H1 (cell line): ENCODE results near the gene ASTN2. TPM values are rescaled to one million over a fixed set of nuclear protein-coding genes. Genes with fewer than 3 reads are reported as not detected.

Experiments used
- CTCF ChIA-PET: fragments of 300-600 bp; sonication (Branson Sonifier 250); formaldehyde crosslinking; loops from one replicate; lab custom pipeline; 2021; ENCODE audit not compliant: partially characterized antibody; lab: Charles Lee
- POLR2A ChIA-PET: fragments of 300-600 bp; sonication (Branson Sonifier 250); formaldehyde crosslinking; loops from one replicate; lab custom pipeline; 2021; ENCODE audit warnings: inconsistent platforms; ENCODE audit not compliant: partially characterized antibody; lab: Charles Lee
- DNase-seq, 2 experiments: peaks; one replicate each; pipeline versions ENCODE4 v3.0.0 to v3.0.0-alpha.2; 2010 to 2022; ENCODE audit warnings: low spot score in 2 of 2, low read depth in 1 of 2, mixed read lengths in 1 of 2
- FAIRE-seq: peaks from 2 replicates; lab custom pipeline; 2011; peaks lifted over from hg19 to GRCh38; lab: Jason Lieb, UNC
- H2AFZ ChIP-seq: 2 replicates; pipeline ENCODE4 v1.8.1; 2012; ENCODE audit warnings: low read length, inconsistent platforms
- H2AK5ac ChIP-seq: 2 replicates; pipeline ENCODE4 v1.6.1; 2013; ENCODE audit warnings: low read depth, low read length
- H2BK120ac ChIP-seq: replicated peaks from 2 replicates; pipeline ENCODE3; 2013; ENCODE audit warnings: low read depth, low read length, inconsistent platforms
- H2BK12ac ChIP-seq: 2 replicates; pipeline ENCODE4 v1.6.1; 2013; ENCODE audit warnings: low read depth, low read length
- H2BK15ac ChIP-seq: 2 replicates; pipeline ENCODE4 v1.6.1; 2013; ENCODE audit warnings: low read length
- H2BK20ac ChIP-seq: 2 replicates; pipeline ENCODE4 v1.6.1; 2013; ENCODE audit warnings: low read length
- H2BK5ac ChIP-seq: 2 replicates; pipeline ENCODE4 v1.6.1; 2013; ENCODE audit warnings: low read depth, low read length
- H3K14ac ChIP-seq: 2 replicates; pipeline ENCODE4 v1.6.1; 2013; ENCODE audit warnings: inconsistent platforms; ENCODE audit not compliant: insufficient read length
- H3K18ac ChIP-seq: 2 replicates; pipeline ENCODE4 v1.6.1; 2013; ENCODE audit warnings: low read length; ENCODE audit errors: extremely low read depth
- H3K23ac ChIP-seq: 2 replicates; pipeline ENCODE4 v1.6.1; 2013; ENCODE audit warnings: inconsistent platforms; ENCODE audit not compliant: insufficient read length
- H3K23me2 ChIP-seq: 2 replicates; pipeline ENCODE4 v1.6.1; 2013; ENCODE audit warnings: low read depth, low read length
- H3K27ac ChIP-seq: 2 replicates; pipeline ENCODE4 v1.6.1; 2011; ENCODE audit warnings: low read depth, low read length, inconsistent platforms
- H3K27me3 ChIP-seq, 4 experiments: replicated peaks in 1 of 4; 1 replicate in 1 of 4; 2 replicates in 3 of 4; pipeline versions ENCODE4 v1.6.1 to v1.8.1; 2011 to 2013; ENCODE audit warnings: low read length in 3 of 4, mild to moderate bottlenecking in 3 of 4, inconsistent platforms in 2 of 4, mixed read lengths in 2 of 4, moderate library complexity in 1 of 4; ENCODE audit not compliant: control insufficient read depth in 3 of 4, insufficient read depth in 3 of 4; ENCODE audit errors: extremely low read depth in 1 of 4
- H3K36me3 ChIP-seq, 4 experiments: 2 replicates each; pipeline versions ENCODE4 v1.6.1 to v1.8.1; 2011 to 2013; ENCODE audit warnings: mild to moderate bottlenecking in 4 of 4, low read length in 3 of 4, moderate library complexity in 2 of 4, control low read depth in 1 of 4, inconsistent platforms in 1 of 4; ENCODE audit not compliant: insufficient read depth in 4 of 4, control insufficient read depth in 2 of 4
- H3K4ac ChIP-seq: replicated peaks from 2 replicates; pipeline ENCODE3; 2013; ENCODE audit warnings: low read length, low read depth, mixed read lengths, inconsistent platforms; ENCODE audit not compliant: insufficient read length
- H3K4me1 ChIP-seq, 4 experiments: replicated peaks in 1 of 4; 1 replicate in 1 of 4; 2 replicates in 3 of 4; pipeline versions ENCODE4 v1.6.1 to v1.8.1; 2011 to 2013; ENCODE audit warnings: low read length in 3 of 4, inconsistent platforms in 2 of 4, mixed read lengths in 1 of 4; ENCODE audit not compliant: insufficient read depth in 4 of 4, control insufficient read depth in 3 of 4
- H3K4me2 ChIP-seq, 2 experiments: 2 replicates each; pipeline versions ENCODE4 v1.6.1 to v1.8.1; 2011 to 2013; ENCODE audit warnings: low read depth in 2 of 2, low read length in 2 of 2, control low read depth in 1 of 2, inconsistent platforms in 1 of 2, mild to moderate bottlenecking in 1 of 2; ENCODE audit not compliant: insufficient read depth in 1 of 2
- H3K4me3 ChIP-seq, 4 experiments: fragments of 200-600, 300-600 bp in 1 of 4; sonication (generic), shearing (Covaris generic), sonication (Bioruptor Twin) in 1 of 4; 2 replicates each; pipeline versions ENCODE4 v1.5.1 to v1.8.1; 2011 to 2016; ENCODE audit warnings: low read length in 4 of 4, low read depth in 3 of 4, control low read depth in 2 of 4, inconsistent platforms in 2 of 4, mild to moderate bottlenecking in 2 of 4, mixed read lengths in 1 of 4, moderate library complexity in 1 of 4; ENCODE audit not compliant: insufficient read depth in 2 of 4; ENCODE audit errors: extremely low read depth in 1 of 4
- H3K56ac ChIP-seq: replicated peaks from 2 replicates; pipeline ENCODE3; 2013; ENCODE audit warnings: low read depth, mild to moderate bottlenecking, mixed read lengths, low read length, inconsistent platforms; ENCODE audit not compliant: insufficient read length
- H3K79me1 ChIP-seq: 2 replicates; pipeline ENCODE4 v1.6.1; 2013; ENCODE audit warnings: low read depth, low read length, control low read depth
- H3K79me2 ChIP-seq, 2 experiments: 2 replicates each; pipeline versions ENCODE4 v1.6.1 to v1.8.1; 2012 to 2013; ENCODE audit warnings: low read length in 2 of 2, mild to moderate bottlenecking in 2 of 2, inconsistent platforms in 1 of 2; ENCODE audit not compliant: insufficient read depth in 2 of 2, control insufficient read depth in 1 of 2
- H3K9ac ChIP-seq, 4 experiments: replicated peaks in 1 of 4; 1 replicate in 1 of 4; 2 replicates in 3 of 4; pipeline versions ENCODE4 v1.6.1 to v1.8.1; 2011 to 2013; ENCODE audit warnings: low read depth in 3 of 4, low read length in 3 of 4, control low read depth in 2 of 4, mild to moderate bottlenecking in 2 of 4, moderate library complexity in 2 of 4, inconsistent platforms in 1 of 4; ENCODE audit errors: extremely low read depth in 1 of 4
- H3K9me3 ChIP-seq, 2 experiments: 2 replicates each; pipeline versions ENCODE4 v1.6.1 to v1.8.1; 2012 to 2013; ENCODE audit warnings: mild to moderate bottlenecking in 2 of 2, moderate library complexity in 2 of 2, control low read depth in 1 of 2, inconsistent platforms in 1 of 2, low read depth in 1 of 2, low read length in 1 of 2, mixed read lengths in 1 of 2; ENCODE audit not compliant: insufficient read depth in 2 of 2
- H4K20me1 ChIP-seq, 2 experiments: replicated peaks in 1 of 2; 2 replicates each; pipeline versions ENCODE3 to v1.8.1; 2011 to 2013; ENCODE audit warnings: inconsistent platforms in 2 of 2, low read length in 2 of 2, mild to moderate bottlenecking in 1 of 2; ENCODE audit not compliant: insufficient read depth in 2 of 2, control insufficient read depth in 1 of 2
- H4K5ac ChIP-seq: 2 replicates; pipeline ENCODE4 v1.6.1; 2013; ENCODE audit warnings: low read length, low read depth, mixed read lengths, inconsistent platforms; ENCODE audit not compliant: insufficient read length
- H4K8ac ChIP-seq: 2 replicates; pipeline ENCODE4 v1.8.0; 2013; ENCODE audit warnings: mild to moderate bottlenecking, moderate library complexity, low read length, inconsistent platforms; ENCODE audit not compliant: insufficient read depth; ENCODE audit errors: extremely low read depth
- H4K91ac ChIP-seq: replicated peaks from 2 replicates; pipeline ENCODE3; 2013; ENCODE audit warnings: low read length, mixed read lengths, inconsistent platforms; ENCODE audit not compliant: insufficient read length
- ATF2 ChIP-seq: IDR thresholded peaks from 2 replicates; pipeline ENCODE4 v1.6.1; 2012; ENCODE audit warnings: low read length, inconsistent platforms
- CREB1 ChIP-seq: IDR thresholded peaks from 2 replicates; pipeline ENCODE4 v1.6.1; 2012; ENCODE audit warnings: inconsistent platforms
- FOSL1 ChIP-seq: IDR thresholded peaks from 2 replicates; pipeline ENCODE4 v1.6.1; 2011; ENCODE audit warnings: mild to moderate bottlenecking, low read depth, low read length, moderate library complexity; ENCODE audit not compliant: insufficient read depth
- HDAC6 ChIP-seq: IDR thresholded peaks from one replicate; pipeline ENCODE4 v1.7.1; 2012; ENCODE audit warnings: low read depth, mild to moderate bottlenecking, inconsistent platforms, low read length, moderate library complexity
- KDM1A ChIP-seq: fragments of 200-600, 300-600 bp; sonication (generic); IDR thresholded peaks from 2 replicates; pipeline ENCODE4 v1.7.1; 2016; ENCODE audit warnings: mild to moderate bottlenecking, low read length, borderline replicate concordance
- KDM5A ChIP-seq: fragments of 200-600 bp; IDR thresholded peaks from 2 replicates; pipeline ENCODE4 v1.7.1; 2012; ENCODE audit warnings: mild to moderate bottlenecking, low read length, inconsistent platforms, mixed read lengths
- NRF1 ChIP-seq: IDR thresholded peaks from 2 replicates; pipeline ENCODE4 v1.6.1; 2011; ENCODE audit warnings: mild to moderate bottlenecking, low read depth, low read length, improper control_type of control experiment
- SIN3A ChIP-seq, 2 experiments: IDR thresholded peaks in 1 of 2; conservative IDR thresholded peaks in 1 of 2; 2 replicates each; pipeline ENCODE4 v1.6.1; 2011 to 2012; ENCODE audit warnings: low read length in 2 of 2, improper control_type of control experiment in 1 of 2, low read depth in 1 of 2, mild to moderate bottlenecking in 1 of 2
- SIRT6 ChIP-seq: IDR thresholded peaks from one replicate; pipeline ENCODE4 v1.7.1; 2012; ENCODE audit warnings: low read length, inconsistent platforms
- WGBS, 2 experiments: shearing (Covaris generic) in 1 of 2; methylation state at CpG; one replicate each; pipeline versions ENCODE4 v1.1.6 to v1.1.7; 2013 to 2015; ENCODE audit warnings: low lambda C conversion rate in 2 of 2, mixed read lengths in 2 of 2, inconsistent platforms in 1 of 2, low coverage in 1 of 2, missing lambda C conversion rate in 1 of 2; ENCODE audit not compliant: insufficient replicate concordance in 2 of 2, insufficient coverage in 1 of 2, insufficient read length in 1 of 2; ENCODE audit errors: extremely low coverage in 1 of 2, missing lambda C conversion rate in 1 of 2; 5-methylcytosine and 5-hydroxymethylcytosine counted together
- polyA plus RNA-seq, 7 experiments: library from polyadenylated mRNA; depleted of rRNA in 3 of 7; stranded (reverse) in 5 of 7; unstranded in 2 of 7; fragments of >200 nt in 5 of 7; fragments of 200-250 nt in 2 of 7; gene quantifications; 1 replicate in 5 of 7; 2 replicates in 1 of 7; 4 replicates in 1 of 7; pipeline versions ENCODE4 v1.2.1 to v1.2.3, GENCODE V29; 2011 to 2013; ENCODE audit warnings: missing spikeins in 2 of 7, mixed read lengths in 2 of 7
- total RNA-seq: library from RNA; stranded (reverse); fragmentation: NEBNext Ultra II Directional; extraction: Animal tissue kit (Norgen Biotek cat#: 25700); gene quantifications from 2 replicates; pipeline ENCODE4 v1.2.1, GENCODE V29; 2021
- TF ChIP-seq, protein P1 (sequence below): IDR thresholded peaks from 2 replicates; pipeline ENCODE4 v1.6.1; 2012; ENCODE audit warnings: inconsistent platforms

Gene ASTN2
- total and polyA plus RNA-seq, 2 of the 8 experiments (the other 6 are each of a cell fraction or from before 2014, with no cell fraction given) = 8.2 to 13.7 TPM

DNA sequence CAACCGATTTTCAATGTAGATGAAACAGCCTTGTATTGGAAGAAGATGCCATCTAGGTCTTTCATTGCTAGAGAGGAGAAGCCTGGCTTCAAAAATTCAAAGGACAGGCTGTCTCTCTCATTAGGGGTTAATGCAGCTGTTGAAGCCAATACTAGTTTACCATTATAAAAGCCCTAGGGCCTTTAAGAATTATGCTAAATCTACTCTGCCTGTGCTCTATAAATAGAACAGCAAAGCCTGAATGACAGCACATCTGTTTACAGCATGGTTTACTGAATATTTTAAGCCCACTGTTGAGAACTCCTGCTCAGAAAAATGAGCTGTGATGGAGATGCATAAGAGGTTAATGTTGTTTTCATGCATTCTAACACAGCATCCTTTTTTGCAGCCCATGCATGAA, 539.3 kb downstream of the ASTN2 start:
- Histone ChIP-seq H4K20me1 (no peaks in the 10 kb centered on the region), H3K4me3 (no peak overlapping the region), H3K79me2 (no peaks in the 10 kb centered on the region), H2BK12ac (no peak overlapping the region), H2AK5ac (no peak overlapping the region), H2BK5ac (no peak overlapping the region), H3K4me2 (no peak overlapping the region), H3K23me2 (no peaks in the 10 kb centered on the region), H4K5ac (no peak overlapping the region), H3K4ac (no peak overlapping the region), H3K9ac (no peak overlapping the region), H4K91ac (no peak overlapping the region), H3K14ac (no peak overlapping the region), H4K8ac (no peak overlapping the region), H2BK120ac (no peak overlapping the region), H2AFZ (no peak overlapping the region), H3K9me3 (no peaks in the 10 kb centered on the region; a peak in 1 of 4 replicates), H3K27ac (no peak overlapping the region), H3K4me1 (peaks cover 0 to 4% (median under 1%) of the 10 kb centered on the region in 4 experiments; a peak in 3 of 7 replicates), H3K56ac (no peak overlapping the region), H2BK15ac (no peak overlapping the region), H3K79me1 (no peaks in the 10 kb centered on the region), H2BK20ac (no peak overlapping the region), H3K27me3 (no peaks in the 10 kb centered on the region), H3K36me3 (peaks cover 0 to 3% (median 0%) of the 10 kb centered on the region in 4 experiments; a peak in 1 of 8 replicates), H3K18ac (no peak overlapping the region), H3K23ac (no peak overlapping the region)
- POLR2A ChIA-PET = no interaction called here
- no peak for TF ChIP-seq NRF1
- TF ChIP-seq SIN3A (conservative IDR thresholded peaks at IDR 0.05 in 1 of 2, IDR thresholded peaks at IDR 0.05 in 1 of 2; ENCODE audit: low read depth in 1 of 2, low read length in 2 of 2) = no peak
- TF ChIP-seq ATF2 = no peak
- no peak for TF ChIP-seq HDAC6
- no peak for TF ChIP-seq KDM1A
- TF ChIP-seq, protein P1, sequence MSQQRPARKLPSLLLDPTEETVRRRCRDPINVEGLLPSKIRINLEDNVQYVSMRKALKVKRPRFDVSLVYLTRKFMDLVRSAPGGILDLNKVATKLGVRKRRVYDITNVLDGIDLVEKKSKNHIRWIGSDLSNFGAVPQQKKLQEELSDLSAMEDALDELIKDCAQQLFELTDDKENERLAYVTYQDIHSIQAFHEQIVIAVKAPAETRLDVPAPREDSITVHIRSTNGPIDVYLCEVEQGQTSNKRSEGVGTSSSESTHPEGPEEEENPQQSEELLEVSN = no peak
- no peak for TF ChIP-seq SIRT6
- TF ChIP-seq FOSL1 = no peak
- TF ChIP-seq CREB1 = no peak
- TF ChIP-seq KDM5A = no peak
- FAIRE-seq = no peak
- DNase-seq = no peak
- 53% methylated on average over 1 of the region's 1 CpG; no CpG with 5 or more reads in 1 of the 2 experiments for WGBS, 2 experiments
- CTCF ChIA-PET = interaction anchor here (3.7 kb wide), 1 partner anchor 14 kb away, joined by 36 read pairs; no protein-coding TSS in a partner anchor
